ENCODE measurements around the gene KIF6.

Gene KIF6

DNA sequence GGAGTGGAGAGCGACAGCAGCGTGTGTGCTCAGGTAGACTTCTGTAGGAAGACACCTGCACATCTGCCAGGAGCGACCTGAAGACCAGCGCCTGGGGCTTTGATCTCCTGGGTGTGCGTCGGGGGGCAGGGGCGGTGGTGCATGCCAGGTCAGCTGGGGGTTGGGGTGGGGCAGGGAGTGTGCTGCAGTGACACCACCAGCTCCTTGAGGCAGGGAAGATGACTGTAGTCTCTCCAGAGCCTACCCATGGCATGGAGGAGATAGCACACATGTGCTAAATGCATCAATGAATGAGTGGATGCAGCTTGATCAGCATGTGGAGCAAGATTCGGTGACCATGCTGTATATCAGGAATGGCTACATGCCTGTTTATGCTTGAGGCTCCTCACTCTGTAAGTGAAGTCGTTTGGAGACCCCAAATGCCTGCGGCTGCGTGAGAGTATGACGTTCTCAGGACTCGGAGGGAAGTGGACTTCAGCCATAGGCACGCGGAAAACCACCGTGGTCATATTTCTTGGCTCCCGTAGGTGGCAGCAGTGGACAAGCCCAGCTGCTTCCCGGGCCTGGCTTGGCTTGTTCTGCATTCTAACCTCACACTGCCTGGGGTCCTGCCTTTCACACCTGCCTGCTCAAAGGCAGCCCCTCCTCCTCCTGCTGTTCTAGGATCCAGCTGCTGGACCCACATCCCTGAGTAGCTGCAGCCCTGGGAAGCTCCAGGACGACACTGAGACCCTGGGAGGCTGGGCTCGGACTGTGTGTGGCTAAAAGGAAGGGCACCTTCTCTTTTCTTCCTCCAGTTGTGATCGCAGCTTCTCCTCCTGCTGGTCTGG lies 363.3 kb downstream of the KIF6 start:
- DNase-seq (ENCODE audit: extremely low read depth in 1 of 2, low read depth in 1 of 2) = peak in 1 of 2 donors; percentile 10

DNA sequence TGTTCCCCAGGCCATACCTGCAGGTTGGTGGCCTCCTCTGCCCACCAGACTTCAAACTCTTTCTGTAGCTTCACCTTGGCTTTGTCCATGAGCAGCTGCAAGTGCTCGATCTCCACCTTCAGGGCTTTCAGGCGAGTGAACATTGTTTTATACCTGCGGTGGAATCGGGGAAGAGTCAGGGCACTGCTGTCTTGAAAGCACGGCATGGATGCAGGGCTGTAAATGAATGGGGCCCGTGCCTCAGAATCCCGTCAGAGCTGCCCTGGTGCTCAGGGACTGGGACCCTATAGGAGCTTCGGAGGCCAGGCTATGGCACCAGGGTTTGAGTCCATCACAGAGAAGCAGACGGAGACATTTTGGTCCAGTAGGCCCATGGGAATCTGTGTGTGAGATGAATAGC lies 364.8 kb downstream of the KIF6 start:
- no peak for DNase-seq (ENCODE audit: extremely low read depth in 1 of 2, low read depth in 1 of 2)

DNA sequence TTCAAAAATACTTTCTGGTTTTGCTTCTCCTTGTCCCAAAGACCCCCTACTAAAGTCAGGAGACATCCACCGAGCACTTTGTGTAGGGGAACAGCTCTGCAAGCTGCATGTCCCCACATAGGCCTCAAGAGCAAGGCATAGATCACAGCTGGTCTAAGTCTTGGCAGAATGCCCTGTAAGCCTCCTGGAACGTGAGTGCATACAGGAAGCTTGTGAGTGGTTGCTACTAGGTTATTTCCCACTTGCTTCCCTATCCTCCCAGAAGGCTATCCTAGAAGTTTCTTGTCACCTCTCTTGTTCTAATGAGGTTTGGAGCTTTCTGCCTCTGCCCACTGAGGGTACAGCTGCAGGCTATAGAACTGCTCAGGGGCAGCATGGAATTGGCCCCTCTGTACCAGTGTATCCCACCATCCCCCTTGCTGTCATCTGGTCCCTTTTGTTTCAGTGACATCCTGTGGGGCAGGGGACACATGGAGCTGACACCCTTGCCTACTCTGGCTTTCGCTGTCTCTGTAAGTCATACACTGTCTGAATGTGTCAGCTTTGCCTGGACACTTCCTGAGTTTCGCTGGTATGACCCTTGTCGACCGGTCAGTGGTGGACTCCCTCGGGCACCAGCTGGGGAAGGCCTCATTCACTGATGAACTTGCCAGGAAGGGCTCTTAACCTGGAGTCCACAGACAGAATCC lies 367.1 kb downstream of the KIF6 start:
- no peak for DNase-seq (ENCODE audit: extremely low read depth in 1 of 2, low read depth in 1 of 2)

DNA sequence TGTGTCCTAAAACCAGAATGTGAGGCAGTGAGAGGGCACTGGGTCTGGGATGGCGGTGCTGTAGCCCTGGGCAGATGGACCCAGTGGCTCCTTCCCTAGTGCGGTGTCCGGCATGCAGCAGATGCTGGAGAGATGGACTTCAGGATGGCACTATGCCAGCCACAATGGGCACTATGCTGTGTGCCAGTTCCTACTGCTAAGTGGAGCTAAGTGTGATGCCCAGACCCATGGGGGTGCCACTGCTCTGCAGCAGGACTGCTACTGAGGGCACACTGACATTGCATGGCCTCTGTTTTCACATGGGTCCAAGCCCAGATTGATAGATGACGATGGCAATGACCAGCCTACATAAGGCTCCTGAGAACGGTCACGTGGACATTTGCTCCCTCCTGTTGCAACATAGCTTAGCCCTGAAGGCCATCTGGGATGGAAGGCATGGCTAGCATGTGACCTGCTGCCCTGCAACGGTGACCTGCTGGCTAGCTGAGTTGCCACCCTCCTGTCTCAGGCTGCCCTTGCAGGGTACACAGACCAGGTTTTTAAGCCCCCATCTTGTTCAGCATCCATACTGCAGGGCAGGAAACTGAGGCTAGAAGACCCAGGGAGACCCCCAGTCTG lies 371.4 kb downstream of the KIF6 start:
- DNase-seq (ENCODE audit: extremely low read depth in 1 of 2, low read depth in 1 of 2) = no peak

DNA sequence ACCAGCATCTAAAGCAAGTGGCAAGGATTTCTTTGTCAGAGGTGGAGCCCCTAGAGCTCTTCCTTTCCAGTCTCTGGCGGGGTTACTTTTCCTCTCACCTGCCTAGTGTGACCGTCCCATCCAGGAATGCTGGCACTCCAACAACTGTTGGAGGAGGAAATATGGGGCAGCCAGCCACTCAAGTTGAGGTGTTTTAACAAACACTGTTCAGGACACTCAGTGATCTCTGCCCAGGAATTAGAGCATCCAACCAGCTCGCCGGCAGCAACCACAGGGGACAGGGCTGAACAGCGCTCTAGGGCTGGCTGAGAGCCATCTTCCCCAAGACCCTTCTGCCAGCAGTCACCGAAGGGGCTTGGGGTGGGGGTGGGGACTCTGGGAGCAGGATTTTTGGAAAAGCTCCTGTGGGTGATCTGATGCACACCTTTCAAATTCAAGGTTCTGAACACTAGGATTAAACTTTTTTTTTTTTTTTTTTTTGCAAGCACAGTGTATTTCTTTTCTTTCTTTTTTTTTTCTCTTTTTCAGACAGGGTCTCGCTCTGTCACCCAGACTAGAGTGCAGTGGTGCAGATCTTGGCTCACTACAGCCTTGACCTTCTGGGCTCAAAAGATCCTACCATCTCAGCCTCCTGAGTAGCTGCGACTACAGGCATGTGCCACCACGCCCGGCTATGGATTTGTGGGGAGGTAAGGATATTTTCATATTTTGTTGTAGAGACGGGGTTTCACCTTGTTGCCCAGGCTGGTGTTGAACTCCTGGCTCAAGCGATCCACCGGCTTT lies 374.3 kb downstream of the KIF6 start:
- DNase-seq (ENCODE audit: extremely low read depth in 1 of 2, low read depth in 1 of 2) = no peak

DNA sequence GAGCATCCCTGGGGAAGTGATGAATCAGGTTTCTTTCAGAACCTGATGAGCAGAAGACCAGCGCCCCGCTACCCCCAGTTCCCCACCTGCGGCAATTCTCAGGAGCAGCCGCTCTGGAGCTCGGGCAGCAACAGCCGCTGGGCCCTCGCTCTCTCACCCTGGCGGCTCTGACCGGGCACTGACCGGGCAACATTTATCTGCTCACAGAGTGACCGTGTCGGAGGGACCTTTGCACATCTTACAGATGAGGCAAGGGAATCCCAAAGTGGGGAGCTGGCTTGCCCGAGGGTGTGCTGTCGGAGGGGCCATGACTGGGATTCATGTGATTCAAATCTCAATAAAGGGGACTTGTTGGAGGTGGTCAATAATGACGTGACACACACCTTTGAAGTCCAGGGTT lies 376.5 kb downstream of the KIF6 start:
- DNase-seq (ENCODE audit: extremely low read depth in 1 of 2, low read depth in 1 of 2) = no peak

DNA sequence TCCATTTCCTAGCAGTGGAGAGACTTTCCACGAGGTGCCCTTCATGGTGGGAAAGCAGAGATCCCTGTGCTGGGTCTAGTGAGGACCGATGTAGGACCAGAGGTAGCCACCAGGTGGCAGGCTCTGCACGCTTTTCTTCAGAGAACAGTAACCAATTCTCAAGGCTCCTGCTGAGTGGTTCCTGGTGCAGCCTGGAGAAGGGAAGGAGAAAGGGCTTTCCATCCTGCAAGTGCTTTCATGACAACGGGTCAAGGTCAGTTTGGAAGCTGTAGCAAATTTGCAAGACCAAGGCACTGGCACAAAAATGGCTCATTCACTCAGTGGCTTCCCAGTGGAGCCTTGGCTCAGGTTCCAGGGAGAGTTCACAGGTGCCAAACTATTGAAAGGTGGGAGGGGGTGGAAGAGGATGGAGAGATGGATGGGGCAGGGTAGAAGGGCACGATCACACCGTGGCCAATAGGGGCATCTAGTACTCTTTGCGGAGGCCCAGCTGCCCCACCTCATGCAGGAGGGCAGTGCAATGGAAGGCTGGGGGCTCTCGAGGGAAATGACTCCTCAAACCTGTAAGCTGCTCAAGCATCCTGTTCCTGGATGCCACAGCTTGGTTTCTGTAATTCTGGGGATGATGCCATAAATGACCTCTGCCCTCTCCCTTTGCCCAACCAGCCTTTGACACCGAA lies 377.2 kb downstream of the KIF6 start:
- DNase-seq (ENCODE audit: extremely low read depth in 1 of 2, low read depth in 1 of 2) = peak in 1 of 2 donors; percentile 17

DNA sequence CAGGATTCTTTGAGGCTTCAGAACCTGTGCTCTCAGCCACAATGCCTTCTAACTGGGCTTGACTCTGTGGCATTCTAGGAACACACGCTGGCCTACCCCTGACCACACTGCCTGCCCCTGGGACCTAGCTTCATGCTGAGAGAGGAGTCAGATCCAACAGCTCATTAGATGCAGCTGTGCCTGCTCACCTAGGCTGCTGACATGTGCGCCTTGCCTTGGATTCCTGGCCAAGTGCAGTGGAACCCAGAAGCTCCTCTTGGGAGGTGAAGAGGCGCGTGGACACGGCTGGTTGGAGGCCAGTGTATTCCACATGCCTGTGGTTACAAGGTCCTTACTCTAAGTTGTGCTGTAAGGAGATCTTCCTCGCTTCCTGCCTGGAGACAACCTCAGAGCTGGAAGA lies 378.0 kb downstream of the KIF6 start:
- no peak for DNase-seq (ENCODE audit: extremely low read depth in 1 of 2, low read depth in 1 of 2)

DNA sequence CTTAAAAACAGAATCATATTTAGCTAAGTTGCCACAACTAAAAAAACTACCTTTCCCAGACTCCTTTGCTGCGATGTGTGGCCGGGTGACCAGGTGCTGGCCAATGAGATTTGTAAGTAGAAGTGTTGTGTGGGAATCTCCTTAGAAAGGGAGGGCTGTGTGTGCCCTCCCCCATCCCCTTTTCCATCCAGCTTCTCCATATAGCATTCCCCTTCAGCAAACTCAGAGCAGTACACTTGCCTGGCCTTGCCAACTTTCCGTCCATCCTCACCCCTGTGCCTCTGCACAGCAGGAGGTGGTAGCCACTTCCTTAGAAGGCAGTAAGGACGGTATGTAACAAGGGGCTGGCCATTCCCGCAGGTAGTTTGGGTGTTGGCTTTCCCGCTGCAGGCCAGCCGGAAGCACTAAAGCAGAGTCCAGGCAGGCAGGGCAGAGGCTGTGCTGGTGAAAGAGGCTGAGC lies 380.4 kb downstream of the KIF6 start:
- no peak for DNase-seq (ENCODE audit: extremely low read depth in 1 of 2, low read depth in 1 of 2)

DNA sequence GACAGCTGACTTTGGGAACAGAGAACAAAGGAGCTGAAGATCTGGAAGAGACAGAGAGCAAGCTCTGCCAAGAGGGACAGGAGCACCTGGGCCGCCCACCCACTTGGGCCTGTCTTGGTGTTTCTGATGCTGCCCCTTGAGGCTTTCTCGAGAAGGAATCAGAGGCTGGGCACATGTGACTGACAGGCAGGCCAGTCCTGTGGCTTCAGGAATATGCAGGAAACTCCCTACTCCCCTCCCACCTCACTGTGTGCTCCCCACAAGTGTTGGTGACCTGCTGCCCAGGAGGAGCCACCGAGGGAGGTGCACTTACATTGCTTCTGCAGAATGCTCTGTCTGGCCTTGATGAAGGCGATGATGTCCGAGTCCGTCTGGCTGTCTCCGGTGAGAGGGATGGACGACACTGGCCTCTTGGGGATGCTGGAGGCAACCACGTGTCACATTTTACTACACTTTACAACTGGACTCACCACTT lies 381.8 kb downstream of the KIF6 start:
- DNase-seq (ENCODE audit: extremely low read depth in 1 of 2, low read depth in 1 of 2) = no peak

DNA sequence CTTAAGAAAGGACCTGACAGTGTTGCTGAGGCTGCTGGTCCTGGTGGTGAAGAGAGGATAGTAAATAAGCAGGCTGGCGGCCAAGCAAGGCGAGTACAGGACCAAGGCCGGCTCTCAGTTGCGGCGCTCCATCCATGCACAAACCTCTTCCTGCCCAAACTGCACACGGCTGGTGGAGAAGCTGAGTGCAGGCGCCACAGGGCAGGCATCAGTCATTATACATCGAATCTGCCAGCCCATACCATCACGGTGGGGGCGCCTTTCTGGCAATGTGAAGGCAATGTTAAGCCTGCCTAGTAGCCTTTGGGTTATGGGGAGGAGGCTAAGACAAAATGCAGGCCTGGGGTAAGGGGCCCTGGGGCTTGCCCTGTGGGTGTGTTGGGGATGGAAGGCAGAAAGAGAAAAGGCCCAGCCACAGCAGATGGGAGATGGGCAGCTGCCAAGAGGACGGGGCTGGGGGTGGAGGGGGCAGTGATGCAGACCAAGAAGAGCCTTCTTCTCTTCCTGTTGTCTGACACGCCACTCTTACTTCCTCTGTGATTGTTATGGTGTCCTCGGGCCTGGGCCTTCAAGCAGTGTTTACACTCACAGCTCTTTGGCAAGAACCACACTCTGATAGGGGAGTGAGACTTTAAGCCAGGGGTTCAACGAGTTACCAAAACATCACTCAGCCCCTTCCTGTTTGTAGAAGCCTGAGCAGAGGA lies 382.4 kb downstream of the KIF6 start:
- no peak for DNase-seq (ENCODE audit: extremely low read depth in 1 of 2, low read depth in 1 of 2)

DNA sequence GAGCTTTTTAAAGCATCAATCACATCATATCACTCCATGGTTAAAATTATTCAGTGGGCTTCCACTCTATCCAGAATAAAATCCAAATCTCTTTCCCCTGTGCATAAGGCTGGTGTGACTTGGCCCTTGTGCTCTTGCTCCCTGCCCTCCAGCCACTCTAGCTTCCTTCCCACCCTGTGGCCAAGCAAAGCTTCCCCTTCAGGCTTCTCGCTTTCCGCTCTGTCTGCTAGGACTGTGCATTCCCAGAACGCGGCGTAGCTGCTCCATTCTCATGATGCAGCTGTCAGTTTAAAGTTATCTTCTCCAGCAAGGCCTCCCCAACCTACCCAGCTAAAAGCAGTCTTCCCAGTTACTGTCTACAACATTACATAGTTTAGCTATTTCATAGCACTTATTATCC lies 383.3 kb downstream of the KIF6 start:
- no peak for DNase-seq (ENCODE audit: extremely low read depth in 1 of 2, low read depth in 1 of 2)

DNA sequence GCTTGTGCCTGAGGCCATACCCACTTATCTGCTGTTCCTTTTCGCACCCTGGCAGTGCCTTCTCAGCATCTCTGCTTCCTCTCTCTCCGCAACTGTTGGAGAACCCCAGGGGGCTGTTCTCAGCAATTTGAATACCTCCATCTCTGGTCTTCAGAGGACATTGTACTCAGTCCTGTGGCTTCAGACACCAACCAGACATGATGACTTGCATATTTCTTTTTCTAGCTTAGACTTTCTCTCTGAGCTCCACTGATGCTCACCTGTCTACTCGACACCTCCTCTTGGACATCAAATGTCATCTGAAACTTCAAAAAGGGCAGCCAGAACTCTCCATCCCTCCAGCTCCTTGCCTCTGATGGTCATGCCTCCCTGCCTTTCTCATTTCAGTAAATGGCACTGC lies 383.9 kb downstream of the KIF6 start:
- DNase-seq (ENCODE audit: extremely low read depth in 1 of 2, low read depth in 1 of 2) = no peak

DNA sequence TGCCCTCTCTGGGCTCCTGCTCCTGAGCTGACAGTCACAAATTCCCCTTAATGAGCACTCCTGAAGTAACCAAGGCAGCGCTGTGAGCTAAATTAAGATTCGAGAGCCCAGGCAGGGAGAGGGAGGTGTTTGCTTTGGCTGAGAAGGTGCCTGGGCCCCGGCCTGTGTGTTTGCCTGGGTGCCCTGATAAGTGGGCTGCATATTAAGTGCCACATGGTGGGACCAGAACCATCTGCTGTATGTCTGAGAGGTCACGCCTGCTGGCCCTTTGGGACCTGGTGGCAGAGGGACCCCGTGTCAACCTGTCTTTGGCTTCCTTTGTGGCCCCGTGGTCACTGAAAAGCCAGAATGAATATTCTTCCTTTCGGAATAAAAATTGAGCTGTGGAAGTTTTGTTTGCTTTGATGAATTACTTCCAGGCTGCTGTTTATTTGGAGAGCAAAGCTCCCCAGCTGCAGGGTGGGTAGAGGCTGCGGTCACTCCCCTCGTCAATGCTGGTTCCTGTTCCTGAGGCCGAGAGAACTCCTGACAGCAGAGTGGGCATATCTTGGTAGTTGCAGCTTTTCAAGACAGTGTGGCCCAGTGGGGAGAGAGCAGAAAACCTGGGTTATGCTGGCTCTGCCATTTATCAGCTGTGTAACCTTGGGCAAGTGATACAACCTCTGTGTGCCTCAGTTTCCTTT lies 385.2 kb downstream of the KIF6 start:
- no peak for DNase-seq (ENCODE audit: extremely low read depth in 1 of 2, low read depth in 1 of 2)

DNA sequence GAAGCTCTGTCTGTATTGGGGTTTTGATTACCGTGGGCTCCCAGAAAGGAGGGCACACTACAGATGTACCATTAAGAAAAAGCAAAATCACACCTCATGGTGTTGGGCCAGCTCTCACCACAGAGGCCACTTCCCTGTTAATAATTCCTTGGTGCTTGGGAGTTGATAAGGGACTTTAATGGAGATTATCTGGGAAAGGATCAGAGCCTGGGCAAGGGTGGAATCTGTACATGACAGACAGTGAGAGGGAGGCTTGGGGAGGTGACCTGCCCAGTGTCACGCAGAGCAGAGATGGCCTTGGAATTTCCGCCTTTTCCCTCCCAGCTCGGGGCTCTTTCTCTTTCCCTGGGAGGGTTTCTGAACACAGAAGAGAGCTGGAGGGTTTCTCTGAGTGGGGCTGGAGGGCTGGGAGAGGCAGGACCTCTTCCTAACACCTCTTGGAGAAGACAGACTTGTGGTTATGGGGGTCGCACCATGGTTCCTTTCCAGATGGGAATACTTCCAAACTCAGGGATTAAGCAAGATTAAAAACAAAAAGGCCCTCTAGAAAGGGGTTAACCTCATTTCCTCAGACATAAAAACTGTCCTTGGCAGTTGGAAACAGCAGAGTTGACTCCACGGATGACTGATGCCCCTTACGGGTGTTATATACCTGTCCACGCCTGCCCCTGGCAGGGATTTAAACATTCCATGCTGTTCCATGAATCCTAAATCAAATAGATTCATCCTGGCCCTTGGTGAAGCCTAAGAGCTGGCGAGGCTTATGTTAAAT lies 385.9 kb downstream of the KIF6 start:
- no peak for DNase-seq (ENCODE audit: extremely low read depth in 1 of 2, low read depth in 1 of 2)

DNA sequence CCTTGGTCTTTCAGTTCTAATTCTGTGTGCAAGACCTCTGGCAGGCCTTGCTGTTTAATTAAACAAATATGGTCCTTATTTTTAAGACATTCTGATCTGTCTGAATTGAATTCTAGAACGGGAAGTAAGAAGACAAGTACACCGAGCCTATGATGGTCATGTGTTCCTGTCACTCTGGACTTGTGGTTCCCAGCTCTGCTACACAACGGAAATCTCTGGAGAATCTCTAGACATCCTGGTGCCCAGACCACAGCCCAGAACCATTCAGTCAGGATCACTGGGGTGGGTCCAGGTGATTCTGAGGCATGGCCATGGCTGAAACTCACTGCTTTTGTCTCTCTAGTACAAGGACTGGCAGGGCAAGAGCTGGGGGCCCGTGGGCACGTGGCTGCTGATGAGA lies 386.8 kb downstream of the KIF6 start:
- no peak for DNase-seq (ENCODE audit: extremely low read depth in 1 of 2, low read depth in 1 of 2)

DNA sequence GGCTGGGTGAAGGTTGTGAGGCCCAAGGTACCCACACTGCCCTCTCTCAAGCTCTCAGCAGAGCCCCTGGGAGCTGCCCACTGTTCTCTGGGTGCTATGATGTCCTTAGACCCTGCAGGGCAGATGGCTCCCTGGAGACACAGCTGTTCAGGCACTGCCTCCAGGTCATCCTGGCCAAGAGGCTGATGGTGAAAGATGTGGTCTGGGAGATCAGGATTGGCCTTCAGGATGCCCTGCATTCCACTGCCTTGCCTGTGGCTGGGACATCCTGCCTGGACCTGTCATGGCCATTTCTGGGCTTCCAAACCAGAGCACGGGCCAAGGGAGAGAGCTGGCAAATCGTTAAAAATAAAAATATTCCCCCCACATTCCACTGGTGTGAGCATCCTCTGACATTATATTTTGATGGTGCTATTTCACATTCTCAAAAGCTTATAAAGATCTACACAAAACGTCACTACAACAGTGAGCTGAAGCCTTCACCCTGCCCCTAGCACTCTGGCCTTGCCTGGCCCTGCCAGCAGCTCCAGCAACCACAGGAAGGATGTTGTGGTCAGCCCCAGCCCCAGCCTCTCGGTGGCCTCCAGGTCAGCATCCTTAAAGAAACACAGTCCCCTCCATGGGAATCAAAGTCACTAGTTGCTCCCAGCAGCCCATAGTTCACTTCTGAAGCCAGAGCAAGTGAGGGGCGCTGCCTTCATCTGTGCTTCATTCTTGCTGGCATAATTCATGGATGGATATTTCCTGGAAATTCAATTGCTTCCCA lies 389.2 kb downstream of the KIF6 start:
- no peak for DNase-seq (ENCODE audit: extremely low read depth in 1 of 2, low read depth in 1 of 2)
